Uterus (tissue), 2 donors: ENCODE results near the gene ST6GAL2.

Experiments
- POLR2A ChIP-seq, 2 donors: fragments of 450-650 bp; IDR thresholded peaks; one replicate each; pipeline ENCODE4 v1.6.1; 2016; ENCODE audit warnings: antibody characterized with exemption in 2 of 2, mild to moderate bottlenecking in 1 of 2, moderate library complexity in 1 of 2
- TF ChIP-seq, protein P1 (sequence below), 4 experiments: fragments of 200-600 bp in 2 of 4; fragments of 450-650 bp in 2 of 4; sonication (generic) in 2 of 4; IDR thresholded peaks; one replicate each; pipeline ENCODE4 v1.5.1; 2016 to 2019; ENCODE audit warnings: antibody characterized with exemption in 4 of 4, mild to moderate bottlenecking in 2 of 4, moderate library complexity in 1 of 4

DNA sequence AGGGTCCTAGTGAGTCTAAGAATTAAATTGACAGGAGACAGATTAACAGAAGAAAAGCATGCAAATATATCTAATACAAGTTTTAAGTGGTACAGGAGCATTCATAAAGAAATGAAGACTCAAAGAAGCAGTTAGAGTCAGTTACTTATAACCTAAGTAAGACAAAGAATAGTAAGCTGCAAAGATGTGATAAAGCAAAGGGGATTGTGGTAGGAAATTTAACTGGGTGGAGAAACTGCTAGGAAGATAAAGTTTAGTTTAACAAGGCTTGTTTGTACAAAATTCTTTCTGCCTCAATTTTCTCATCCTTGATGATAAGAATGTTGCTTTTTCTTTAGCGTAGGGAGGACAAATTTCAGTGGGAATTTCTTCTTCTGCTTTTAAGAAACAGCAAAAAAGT is 35.5 kb upstream of the ST6GAL2 start:
- TF ChIP-seq, protein P1, sequence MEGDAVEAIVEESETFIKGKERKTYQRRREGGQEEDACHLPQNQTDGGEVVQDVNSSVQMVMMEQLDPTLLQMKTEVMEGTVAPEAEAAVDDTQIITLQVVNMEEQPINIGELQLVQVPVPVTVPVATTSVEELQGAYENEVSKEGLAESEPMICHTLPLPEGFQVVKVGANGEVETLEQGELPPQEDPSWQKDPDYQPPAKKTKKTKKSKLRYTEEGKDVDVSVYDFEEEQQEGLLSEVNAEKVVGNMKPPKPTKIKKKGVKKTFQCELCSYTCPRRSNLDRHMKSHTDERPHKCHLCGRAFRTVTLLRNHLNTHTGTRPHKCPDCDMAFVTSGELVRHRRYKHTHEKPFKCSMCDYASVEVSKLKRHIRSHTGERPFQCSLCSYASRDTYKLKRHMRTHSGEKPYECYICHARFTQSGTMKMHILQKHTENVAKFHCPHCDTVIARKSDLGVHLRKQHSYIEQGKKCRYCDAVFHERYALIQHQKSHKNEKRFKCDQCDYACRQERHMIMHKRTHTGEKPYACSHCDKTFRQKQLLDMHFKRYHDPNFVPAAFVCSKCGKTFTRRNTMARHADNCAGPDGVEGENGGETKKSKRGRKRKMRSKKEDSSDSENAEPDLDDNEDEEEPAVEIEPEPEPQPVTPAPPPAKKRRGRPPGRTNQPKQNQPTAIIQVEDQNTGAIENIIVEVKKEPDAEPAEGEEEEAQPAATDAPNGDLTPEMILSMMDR (IDR thresholded peaks at IDR 0.05): no peak
- TF ChIP-seq POLR2A (IDR thresholded peaks at IDR 0.05): no peak
